ENCODE results near the gene LLPH.

LLPH gene

GRCh38 chr12:66070378-66071120 is 60.0 kb downstream of the LLPH start:
- Histone ChIP-seq H3K4me3 (IDR thresholded peaks at IDR 0.05; ENCODE audit: insufficient read depth, low read depth, low read length) (no peak overlapping the region), H3K79me2 (ENCODE audit: insufficient read depth, low read depth) (no peaks in the 10 kb centered on the region), H3K9ac (no peak overlapping the region), H3K27me3 (ENCODE audit: insufficient read depth, low read depth) (0 out of 2 replicates have a peak, but pooled peaks cover 3% of the 10 kb centered on the region), H3K36me3 (ENCODE audit: insufficient read depth) (no peaks in the 10 kb centered on the region), H3K4me1 (ENCODE audit: low read depth, poor library complexity, severe bottlenecking) (peaks cover 23% of the 10 kb centered on the region), H2AFZ (ENCODE audit: low read depth) (no peak overlapping the region), H3K27ac (no peak overlapping the region), H4K20me1 (ENCODE audit: insufficient read depth) (no peaks in the 10 kb centered on the region), H3K4me2 (no peak overlapping the region)
- TF ChIP-seq CTCF (conservative IDR thresholded peaks at IDR 0.05; ENCODE audit: low read depth, low read length), result no peak

GRCh38 chr12:66066929-66067523 is 63.5 kb downstream of the LLPH start:
- peaks cover 9% of the 10 kb centered on the region; the same call in 1 of the 2 replicates for H3K27me3 ChIP-seq (ENCODE audit: insufficient read depth, low read depth)
- H3K4me3 ChIP-seq (IDR thresholded peaks at IDR 0.05; ENCODE audit: insufficient read depth, low read depth, low read length), result no peak overlapping the region
- H4K20me1 ChIP-seq (ENCODE audit: insufficient read depth), result no peaks in the 10 kb centered on the region
- peak overlapping the region; percentile 58 for H3K4me2 ChIP-seq
- TF ChIP-seq CTCF (conservative IDR thresholded peaks at IDR 0.05; ENCODE audit: low read depth, low read length), result no peak
- no peak overlapping the region for H2AFZ ChIP-seq (ENCODE audit: low read depth)
- no peaks in the 10 kb centered on the region for H3K79me2 ChIP-seq (ENCODE audit: insufficient read depth, low read depth)
- no peaks in the 10 kb centered on the region for H3K36me3 ChIP-seq (ENCODE audit: insufficient read depth)
- H3K27ac ChIP-seq, result no peak overlapping the region
- no peak overlapping the region for H3K9ac ChIP-seq
- peaks cover 31% of the 10 kb centered on the region for H3K4me1 ChIP-seq (ENCODE audit: low read depth, poor library complexity, severe bottlenecking)
